GM21717 (cell line): ENCODE data around the gene FLACC1.
"Not testable (repeated sequence)": the region's sequence is repeated elsewhere in the genome, so short reads cannot be mapped to it uniquely, and the experiment has no call there.

Experiments used
- ATAC-seq: cut with Tn5 transposase; IDR thresholded peaks from one replicate; pipeline ENCODE4 v1.9.1; 2021; ENCODE audit warnings: mild to moderate bottlenecking, moderate library complexity; ENCODE audit not compliant: unreplicated experiment

The FLACC1 gene, protein sequence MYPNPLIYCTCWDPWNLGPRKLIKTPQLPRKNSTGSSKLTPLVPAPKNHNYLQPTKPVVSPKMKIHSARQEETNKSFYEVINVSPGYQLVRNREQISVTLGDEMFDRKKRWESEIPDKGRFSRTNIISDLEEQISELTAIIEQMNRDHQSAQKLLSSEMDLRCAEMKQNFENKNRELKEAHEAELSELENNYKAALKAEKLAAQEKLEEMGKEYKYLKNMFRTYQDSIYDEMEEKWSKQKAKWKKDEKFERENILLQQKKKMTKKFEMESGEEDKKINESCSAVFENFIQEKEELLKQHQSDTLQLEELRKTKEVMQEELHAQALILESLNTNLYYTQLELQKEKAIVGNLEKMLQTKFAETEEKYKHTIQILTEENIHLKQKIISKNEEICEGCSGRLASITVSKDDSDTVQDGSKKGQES

DNA sequence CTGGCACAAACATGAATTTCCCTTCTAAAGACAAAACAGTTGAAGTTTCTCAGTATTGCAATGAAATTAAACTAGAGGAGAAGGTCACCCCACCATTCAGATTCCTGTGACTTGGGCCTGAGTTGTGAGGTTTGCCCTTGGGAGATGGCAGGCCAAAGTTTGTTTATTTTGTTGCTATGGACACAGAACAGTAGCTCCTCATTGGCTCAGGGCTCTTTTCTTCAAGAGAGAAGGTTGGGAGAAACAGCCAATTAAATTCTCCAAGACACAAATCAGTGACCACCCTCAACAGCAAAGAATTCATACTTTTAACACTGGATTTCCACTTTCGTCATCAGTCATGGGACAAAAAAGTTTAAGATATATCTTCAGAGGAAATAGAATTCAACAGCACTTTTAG, at the start of gene FLACC1:
Gene FLACC1 (minus strand): TSS at position 125 of the 400 bp plus-strand sequence. CDS start 5,941 bp downstream, outside the sequence.
- ATAC-seq = no peak

DNA sequence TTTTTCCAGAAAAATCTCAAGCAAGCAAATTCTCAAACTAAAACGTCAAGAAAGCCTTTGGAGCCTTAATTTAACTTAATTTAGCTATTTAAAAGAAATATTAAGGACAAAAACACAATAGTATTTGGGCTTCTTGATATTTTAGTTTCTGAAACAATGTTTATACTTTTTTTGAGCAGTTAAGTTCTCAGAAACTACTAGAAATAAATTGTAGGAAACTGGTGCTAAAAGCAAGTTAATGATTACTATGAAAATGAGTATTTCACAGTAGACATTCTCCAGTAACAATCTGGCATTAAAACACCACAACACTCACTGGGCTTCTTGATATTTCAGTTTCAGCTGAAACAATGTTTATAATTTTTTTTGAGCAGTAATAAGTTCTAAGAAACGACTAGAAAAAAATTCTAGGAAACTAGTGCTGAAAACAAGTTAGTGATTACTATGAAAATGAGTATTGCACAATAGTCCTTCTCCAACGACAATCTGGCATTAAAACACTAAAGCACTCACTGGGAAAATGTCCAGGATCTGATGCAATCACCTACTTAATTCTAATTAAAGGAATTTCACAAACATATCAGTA, 49.0 kb upstream of the FLACC1 start:
- no peak for ATAC-seq

DNA sequence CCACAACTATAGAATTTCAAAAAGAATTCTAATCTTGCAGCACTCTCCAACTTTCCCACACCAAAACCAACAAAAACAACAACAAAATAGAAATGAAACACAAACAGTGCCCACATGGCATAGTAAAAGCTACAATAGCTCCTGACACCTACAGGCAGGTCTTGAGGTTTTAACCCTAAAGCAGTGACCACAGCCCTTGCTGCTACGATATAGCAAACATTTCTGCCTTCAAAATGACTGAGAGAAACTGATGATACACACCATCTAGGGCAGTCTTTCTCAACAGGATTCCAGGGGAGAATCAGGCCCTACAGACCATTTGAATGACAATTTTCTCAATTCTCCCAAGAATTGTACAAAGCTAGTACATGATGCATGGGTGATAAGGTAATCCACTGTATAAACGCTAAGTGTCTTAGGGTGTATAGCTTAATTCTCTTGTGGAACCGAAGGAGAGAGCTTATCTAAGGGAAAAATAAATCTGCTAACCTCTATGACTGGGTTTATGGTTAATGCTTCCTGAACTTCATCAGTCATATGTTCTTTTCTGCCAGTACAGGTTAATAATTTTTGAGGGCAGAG, 47.6 kb upstream of the FLACC1 start:
- ATAC-seq = no peak

DNA sequence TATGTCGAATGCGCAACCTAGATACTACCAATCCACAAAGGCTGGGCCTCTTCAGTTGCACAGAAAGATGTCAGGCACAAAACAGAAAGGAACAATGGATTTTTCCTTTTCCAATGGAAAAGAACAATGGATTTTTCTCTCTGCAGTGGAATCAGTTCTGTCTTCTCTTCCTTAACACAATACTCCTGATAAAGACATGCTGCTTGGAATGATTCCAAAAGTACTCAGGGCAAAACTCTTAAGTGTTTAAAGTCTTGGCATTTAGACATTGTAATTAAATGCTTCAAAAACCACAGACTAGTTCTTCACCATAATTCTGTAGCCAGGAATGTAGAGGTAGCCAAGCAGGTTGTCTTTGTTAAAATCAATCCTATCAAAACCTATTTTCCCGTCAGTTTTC, 46.7 kb upstream of the FLACC1 start:
- ATAC-seq = no peak

DNA sequence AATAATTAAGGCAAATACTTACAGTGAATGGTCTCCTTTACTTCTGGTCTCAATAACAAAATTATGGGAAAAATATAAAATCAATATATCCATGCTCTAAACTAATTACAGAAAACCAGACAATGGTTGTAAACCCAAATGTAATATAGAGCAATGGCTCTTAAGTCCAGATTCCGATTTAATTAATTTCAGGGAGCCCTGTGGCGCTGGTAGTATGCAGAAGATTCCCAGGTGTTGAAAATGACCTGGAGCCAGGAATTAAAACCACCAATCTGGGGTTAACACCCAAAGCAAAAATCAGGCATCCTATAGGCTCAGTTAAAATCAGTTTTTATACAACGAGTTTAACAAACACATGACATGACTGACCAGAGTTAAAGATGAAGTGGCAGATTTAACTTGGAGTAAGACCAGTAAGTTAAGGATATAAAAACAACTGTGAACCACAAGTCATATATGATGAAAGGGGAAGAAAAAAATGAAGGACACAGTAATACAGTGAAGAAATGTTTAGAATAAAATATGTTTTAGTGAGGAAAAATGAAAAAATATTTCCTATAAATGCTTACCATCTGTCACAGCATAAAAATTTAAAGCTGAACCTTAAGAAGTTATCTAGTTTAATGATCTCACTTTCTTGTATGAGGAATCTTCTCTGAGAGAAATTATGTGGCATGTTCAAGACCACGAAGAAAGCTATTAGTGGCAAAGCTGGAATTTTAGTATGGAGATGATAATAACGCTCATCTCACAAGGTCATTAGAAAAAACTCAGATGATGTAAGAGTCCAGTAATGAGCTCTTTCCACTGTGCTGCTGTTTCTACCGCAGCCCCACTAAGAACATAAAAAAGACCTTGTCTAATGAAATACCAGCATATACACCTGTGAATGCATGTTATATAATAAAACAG, 45.8 kb upstream of the FLACC1 start:
- ATAC-seq = no peak

DNA sequence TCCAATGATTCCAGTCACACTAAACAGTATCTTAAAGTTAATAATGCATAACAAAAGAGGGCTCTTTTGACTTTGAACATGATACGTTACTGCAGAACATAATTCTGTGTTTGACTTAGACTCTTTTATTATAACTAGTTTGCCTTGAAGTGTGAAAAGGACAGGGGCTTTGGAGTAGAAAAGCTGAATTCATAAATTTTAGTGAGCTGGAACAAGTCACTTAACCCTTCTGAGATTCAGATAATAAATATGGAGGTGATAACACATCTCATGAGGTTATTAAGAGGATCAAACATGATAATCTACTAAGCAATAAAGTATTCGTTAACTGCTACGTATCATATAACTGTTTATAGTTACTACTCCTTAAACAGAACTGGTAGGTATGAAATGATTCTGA, 44.7 kb upstream of the FLACC1 start:
- no peak for ATAC-seq

DNA sequence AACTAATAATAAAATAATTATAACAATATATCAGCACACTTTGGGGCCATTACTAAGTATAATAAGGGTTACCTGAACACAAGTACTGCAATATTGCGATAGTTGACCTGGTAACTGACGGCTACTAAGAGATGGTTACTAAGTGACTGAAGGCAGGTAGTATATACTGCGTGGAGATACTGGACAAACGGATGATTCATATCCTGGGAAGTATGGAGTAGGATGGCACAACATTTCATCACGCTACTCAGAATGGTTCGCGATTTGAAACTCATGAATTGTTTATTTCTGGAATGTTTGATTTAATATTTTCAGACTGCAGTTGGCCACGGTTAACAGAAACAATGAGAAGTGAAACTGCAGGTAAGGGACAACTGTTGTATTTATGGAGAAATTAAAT, 39.5 kb upstream of the FLACC1 start:
- ATAC-seq = no peak

DNA sequence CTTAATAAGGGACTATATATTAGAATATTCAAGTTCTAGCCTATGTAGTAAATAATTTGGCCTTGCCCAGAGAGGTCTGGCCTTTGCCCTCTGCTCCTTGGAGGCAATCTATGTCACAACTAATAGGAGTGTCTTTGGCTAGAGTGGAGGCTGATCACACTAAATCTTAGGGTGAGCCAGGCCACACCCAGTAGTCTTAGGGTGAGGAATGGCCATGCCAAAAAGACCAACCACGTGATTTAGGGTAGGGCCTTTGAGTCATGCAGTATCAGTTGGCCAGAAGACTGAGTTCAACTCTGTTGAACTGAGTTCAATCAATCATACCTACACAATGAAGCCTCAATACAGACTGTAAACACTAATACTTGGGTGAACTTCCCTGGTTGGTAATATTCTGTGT, 26.0 kb upstream of the FLACC1 start:
- ATAC-seq = no peak

DNA sequence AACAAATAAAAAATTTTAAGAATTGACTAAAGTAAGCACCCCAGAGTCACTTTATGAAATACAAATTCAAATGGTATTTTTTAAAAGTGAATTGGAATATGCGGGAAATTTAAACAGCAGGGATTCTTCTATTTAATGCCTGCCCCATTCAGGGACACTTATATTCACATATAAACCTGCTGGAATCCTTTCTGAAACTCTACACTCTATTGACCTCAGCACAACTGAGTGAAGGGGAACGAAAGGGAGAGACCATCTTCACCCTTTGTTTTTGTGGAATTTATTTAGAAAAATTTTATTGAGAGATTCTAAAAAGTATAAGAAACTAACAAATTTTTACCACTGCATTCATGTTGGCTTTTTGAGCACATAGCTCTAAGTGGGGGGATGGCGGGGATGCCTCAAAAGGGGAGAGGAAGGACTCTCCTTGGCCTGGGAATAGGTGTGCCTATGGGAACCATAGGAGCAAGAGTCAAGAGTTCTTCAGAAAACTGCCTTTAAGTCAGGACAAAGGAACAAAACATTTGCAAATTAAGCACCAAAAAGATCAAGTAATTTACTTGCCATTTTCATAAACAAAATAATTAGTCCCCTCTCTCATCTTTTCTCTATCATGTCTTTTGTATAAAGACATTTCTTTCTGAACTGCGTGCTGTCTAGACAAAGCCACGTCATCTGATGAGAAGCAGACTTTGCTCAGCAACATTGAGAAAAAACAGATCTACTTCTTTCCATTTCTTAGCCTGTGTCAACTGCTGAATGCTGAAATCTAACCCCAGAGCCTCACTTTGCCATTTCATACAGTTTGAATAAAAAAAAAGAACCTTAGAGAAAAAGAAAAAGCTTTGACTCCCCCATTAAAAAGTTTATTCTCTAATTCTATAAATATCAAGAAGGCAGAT, 21.6 kb upstream of the FLACC1 start:
- no peak for ATAC-seq

DNA sequence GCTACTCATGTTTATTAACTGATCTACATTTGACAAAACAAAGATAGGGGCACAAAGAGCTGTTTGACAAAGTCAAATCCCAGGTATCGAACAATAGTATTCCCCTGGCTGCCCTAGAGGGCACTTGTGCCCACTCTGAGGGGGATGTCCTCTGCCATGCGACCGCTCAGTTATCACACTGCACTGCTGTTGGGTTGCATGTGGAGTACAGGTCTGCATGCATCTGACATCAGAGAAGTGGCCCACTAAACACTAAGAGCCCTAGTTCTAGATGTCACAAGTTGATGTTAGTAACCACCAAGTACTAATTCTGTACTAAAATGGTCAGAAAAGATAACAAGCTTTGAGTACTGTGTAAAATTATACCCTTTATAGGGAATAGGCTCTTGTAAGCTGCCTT, 20.1 kb upstream of the FLACC1 start:
- ATAC-seq = no peak

DNA sequence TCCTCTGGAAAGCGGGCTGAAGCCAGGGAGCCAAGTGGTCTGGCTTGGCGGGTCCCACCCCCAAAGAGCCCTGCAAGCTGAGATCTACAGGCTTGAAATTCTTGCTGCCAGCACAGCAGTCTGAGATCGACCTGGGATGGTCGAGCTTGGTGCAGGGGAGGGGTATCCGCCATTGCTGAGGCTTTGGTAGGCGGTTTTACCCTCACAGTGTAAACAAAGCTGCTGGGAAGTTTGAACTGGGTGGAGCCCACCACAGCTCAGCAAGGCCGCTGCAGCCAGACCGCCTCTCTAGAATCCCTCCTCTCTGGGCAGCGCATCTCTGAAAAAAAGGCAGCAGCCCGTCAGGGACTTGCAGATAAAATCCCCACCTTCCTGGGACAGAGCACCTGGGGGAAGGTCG, 12.6 kb upstream of the FLACC1 start:
- no peak for ATAC-seq

DNA sequence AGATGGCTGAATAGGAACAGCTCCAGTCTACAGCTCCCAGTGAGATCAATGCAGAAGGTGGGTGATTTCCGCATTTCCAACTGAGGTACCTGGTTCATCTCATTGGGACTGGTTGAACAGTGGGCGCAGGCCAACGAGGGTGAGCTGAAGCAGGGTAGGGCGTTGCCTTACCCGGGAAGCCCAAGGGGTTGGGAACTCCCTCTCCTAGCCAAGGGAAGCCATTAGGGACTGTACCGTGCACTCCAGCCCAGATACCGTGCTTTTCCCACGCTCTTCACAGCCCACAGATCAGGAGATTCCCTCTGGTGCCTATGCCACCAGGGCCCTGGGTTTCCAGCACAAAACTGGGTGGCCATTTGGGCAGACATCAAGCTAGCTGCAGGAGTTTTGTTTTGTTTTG, 12.2 kb upstream of the FLACC1 start:
- not testable (repeated sequence) for ATAC-seq

DNA sequence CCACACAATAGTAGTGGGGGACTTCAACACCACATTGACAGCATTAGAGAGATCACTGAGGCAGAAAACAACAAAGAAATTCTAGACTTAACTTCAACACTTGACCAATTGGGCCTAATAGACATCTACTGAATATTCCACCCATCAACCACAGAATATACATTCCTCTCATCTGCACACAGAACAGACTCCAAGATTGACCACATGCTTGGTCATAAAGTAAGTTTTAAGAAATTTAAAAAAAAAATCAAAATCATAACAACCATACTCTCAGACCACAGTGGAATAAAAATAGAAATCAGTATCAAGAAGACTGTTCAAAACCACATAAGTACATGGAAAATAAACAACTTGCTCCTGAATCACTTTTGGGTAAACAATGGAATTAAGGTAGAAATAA, 9.0 kb upstream of the FLACC1 start:
- ATAC-seq = no peak

DNA sequence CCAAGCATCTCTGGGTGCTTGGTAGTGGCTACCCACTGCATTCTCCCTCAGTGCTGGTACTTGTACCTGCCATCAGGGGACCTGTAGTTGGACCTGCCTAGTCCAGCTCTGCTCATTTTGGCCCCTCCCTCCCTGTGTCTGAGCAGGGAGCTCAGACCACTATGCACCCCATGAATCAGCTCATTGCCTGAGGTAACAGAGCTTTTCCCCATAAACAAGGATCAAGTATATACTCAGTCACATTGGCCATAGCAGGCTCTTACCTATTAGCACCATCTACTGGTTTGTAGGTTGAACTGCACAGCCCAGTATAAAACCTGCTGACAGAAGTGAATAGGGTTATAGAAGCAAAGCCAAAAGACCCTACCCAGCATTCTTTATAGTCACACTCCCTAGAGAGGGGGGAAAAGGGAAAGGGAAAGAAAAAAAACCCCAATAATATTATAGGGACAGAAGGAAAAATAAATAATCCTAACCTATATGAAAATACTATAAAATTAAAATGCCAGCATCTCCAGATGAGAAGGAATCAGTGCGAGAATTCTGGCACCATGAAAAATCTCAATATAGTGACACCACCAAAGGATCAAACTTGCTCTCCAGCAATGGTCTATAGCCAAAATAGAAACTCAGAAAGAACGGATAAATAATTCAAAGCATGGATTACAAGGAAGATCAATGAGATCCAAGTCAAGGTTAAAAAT, 6.9 kb upstream of the FLACC1 start:
- peak; percentile 63 for ATAC-seq

DNA sequence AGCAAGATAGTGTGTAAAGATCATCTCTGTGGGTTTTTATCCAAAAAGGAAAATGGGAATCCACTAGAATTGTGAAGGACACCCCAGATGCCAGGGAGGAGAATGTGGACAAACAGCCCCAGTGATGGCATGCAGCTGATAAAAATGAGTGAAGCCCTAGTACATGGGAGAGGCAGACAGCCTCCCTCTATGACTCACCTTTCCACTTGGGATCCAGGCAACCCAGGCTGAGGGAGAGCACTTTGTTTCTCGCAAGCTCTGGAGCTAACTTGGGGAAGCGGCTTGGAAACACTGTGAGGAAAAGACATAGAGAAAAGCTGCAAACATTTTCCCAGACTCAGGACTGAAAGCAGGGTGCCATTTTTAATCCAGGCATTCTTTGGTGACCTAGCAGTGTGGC, 5.3 kb upstream of the FLACC1 start:
- ATAC-seq = no peak

DNA sequence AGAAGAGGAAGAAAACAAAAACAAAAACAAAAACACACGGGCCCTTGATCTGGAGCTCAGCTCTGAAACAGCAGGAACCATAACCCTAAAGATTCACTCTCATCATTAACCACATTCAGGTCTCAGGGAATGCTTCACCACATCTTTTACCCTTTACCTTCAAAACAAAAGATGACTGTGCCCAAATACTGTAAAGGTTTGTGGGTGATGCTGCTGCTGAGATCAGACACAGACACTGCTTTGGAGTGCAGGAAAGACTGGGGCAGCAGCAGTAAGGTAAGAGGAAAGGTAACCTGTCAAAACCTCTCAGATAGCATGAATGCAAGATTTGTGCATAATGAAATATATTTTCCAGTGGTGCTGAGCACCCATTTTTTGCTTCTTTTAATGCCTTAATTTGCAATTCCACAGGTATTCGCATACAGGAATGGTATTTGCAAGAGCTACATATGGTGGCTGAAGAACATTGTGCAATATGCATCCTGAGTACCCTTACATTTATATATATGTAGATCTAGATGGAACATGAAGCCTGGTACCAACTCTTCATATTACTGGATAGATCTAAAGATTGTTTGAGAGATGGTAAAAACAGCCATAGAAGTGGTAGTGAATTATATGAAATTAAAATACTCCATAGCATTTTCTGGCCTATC, 4.1 kb upstream of the FLACC1 start:
- no peak for ATAC-seq

DNA sequence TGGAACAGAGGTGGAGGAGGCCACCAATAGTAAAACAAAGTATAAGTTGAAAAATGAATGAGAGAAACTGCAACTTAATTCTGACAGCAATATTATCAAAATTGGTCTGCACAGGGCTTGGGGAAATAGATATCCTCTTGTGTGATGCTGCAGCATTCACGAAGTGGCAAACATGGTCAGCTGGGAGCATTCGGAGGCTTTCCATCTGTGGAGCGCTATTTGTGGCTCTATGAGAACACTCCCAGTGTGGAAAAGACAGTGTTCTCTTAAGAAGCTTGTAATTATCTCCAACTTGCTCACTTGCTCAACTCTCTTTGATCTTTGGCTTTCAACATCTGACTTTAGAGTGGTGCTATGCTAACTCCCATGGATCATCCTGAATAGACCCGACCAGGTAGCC, 3.1 kb upstream of the FLACC1 start:
- ATAC-seq = no peak

DNA sequence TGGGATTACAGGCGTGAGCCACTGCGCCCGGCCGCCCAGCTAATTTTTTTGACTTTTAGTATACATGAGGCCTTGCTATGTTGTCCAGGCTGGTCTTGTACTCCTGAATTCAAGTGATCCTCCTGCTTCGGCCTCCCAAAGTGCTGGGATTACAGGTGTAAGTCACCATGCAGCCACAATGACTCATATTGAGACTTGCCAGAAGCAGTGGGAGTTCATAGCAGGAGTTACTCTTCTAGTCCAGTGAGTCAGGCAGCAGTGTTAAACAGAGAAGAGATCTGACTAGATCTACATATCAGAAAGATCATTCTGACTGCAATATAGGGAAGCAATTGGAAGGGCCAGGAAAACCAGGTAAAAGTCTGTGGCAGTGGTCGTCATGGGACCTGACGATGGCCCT, 1.5 kb upstream of the FLACC1 start:
- ATAC-seq = no peak

DNA sequence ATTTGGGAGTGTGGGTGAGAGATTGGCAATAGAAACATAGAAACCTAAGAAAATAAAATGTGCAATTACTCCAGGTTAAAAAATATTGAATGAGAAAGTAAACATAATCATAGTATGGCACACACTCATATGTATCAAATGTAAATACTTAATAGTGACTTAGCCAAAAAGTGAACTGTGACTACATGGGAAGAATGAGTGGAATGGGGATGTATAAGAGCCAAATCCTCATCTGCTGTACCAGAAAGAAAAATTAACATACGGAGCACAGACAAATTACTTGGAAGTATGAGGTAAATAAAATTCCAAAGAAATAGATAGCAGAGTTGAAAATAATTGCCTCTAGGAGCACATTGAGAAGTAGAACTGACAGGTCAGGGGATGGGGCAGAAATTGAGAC, 4.0 kb downstream of the FLACC1 start:
- no peak for ATAC-seq
